Endothelial cell of umbilical vein (primary cell): ENCODE data around the gene PRMT2. TPM values are rescaled to one million over a fixed set of nuclear protein-coding genes. Genes with fewer than 3 reads are reported as not detected.

Source experiments
- BruUV-seq: library from RNA; stranded (reverse); fragments of 400-500 nt; replicated peaks from 2 replicates; lab custom pipeline; 2021; lab: Mats Ljungman, UMichigan
- CTCF ChIA-PET: fragments of 300-600, 350-600 bp; sonication (Branson Sonifier 250); formaldehyde crosslinking; loops from one replicate; lab custom pipeline; 2021; ENCODE audit warnings: antibody characterized with exemption, inconsistent platforms; lab: Charles Lee
- POLR2A ChIA-PET: fragments of 300-600, 350-600 bp; sonication (Branson Sonifier 250); formaldehyde crosslinking; loops from one replicate; lab custom pipeline; 2021; ENCODE audit warnings: antibody characterized with exemption, inconsistent platforms; lab: Charles Lee
- DNase-seq: peaks from one replicate; pipeline ENCODE4 v3.0.0-alpha.2; 2011; ENCODE audit warnings: low read depth, low spot score
- FAIRE-seq: peaks from 2 replicates; lab custom pipeline; 2011; peaks lifted over from hg19 to GRCh38; lab: Jason Lieb, UNC
- H2AFZ ChIP-seq: 2 replicates; pipeline ENCODE4 v1.6.0; 2012; ENCODE audit warnings: low read depth, low read length, control low read depth, inconsistent platforms
- H3K27ac ChIP-seq: 2 replicates; pipeline ENCODE4 v1.5.1; 2011; ENCODE audit warnings: low read depth, mild to moderate bottlenecking, control low read depth, low read length, moderate library complexity; ENCODE audit not compliant: insufficient read depth
- H3K27me3 ChIP-seq, 2 experiments: 2 replicates each; pipeline versions ENCODE4 v1.6.0 to v1.6.1; 2011; ENCODE audit warnings: low read length in 2 of 2, mixed read lengths in 1 of 2; ENCODE audit not compliant: control insufficient read depth in 2 of 2, insufficient read depth in 2 of 2
- H3K36me3 ChIP-seq, 2 experiments: 2 replicates in 1 of 2; 3 replicates in 1 of 2; pipeline ENCODE4 v1.5.1; 2011; ENCODE audit warnings: low read length in 2 of 2, mild to moderate bottlenecking in 1 of 2, moderate library complexity in 1 of 2; ENCODE audit not compliant: control insufficient read depth in 2 of 2, insufficient read depth in 2 of 2; ENCODE audit errors: extremely low read depth in 1 of 2
- H3K4me1 ChIP-seq: 3 replicates; pipeline ENCODE4 v1.5.1; 2011; ENCODE audit warnings: mild to moderate bottlenecking, low read length; ENCODE audit not compliant: control insufficient read depth, insufficient read depth; ENCODE audit errors: extremely low read depth
- H3K4me2 ChIP-seq: 2 replicates; pipeline ENCODE4 v1.6.1; 2011; ENCODE audit warnings: low read length, control low read depth, mixed read lengths; ENCODE audit not compliant: insufficient read depth
- H3K4me3 ChIP-seq, 3 experiments: fragments of 200-600 bp in 1 of 3; sonication (generic), shearing (Covaris generic) in 1 of 3; replicated peaks in 1 of 3; 2 replicates each; pipeline ENCODE4 v1.5.1; 2011 to 2016; ENCODE audit warnings: control low read depth in 3 of 3, low read length in 3 of 3, mild to moderate bottlenecking in 2 of 3, inconsistent platforms in 1 of 3, low read depth in 1 of 3, moderate library complexity in 1 of 3; ENCODE audit not compliant: insufficient read depth in 1 of 3
- H3K79me2 ChIP-seq: 2 replicates; pipeline ENCODE4 v1.6.0; 2012; ENCODE audit warnings: low read length, inconsistent platforms; ENCODE audit not compliant: control insufficient read depth, insufficient read depth
- H3K9ac ChIP-seq: replicated peaks from 2 replicates; pipeline ENCODE3; 2011; ENCODE audit warnings: low read length, control low read depth; ENCODE audit not compliant: insufficient read depth; ENCODE audit errors: extremely low read depth
- H3K9me1 ChIP-seq: replicated peaks from 3 replicates; pipeline ENCODE4 v1.6.0; 2011; ENCODE audit warnings: mild to moderate bottlenecking, low read length; ENCODE audit not compliant: control insufficient read depth, insufficient read depth; ENCODE audit errors: extremely low read depth
- H3K9me3 ChIP-seq: replicated peaks from 2 replicates; pipeline ENCODE4 v1.5.1; 2012; ENCODE audit warnings: low read length, inconsistent platforms; ENCODE audit not compliant: control insufficient read depth, insufficient read depth
- H4K20me1 ChIP-seq: replicated peaks from 2 replicates; pipeline ENCODE3; 2011; ENCODE audit warnings: mild to moderate bottlenecking, low read length; ENCODE audit not compliant: control insufficient read depth, insufficient read depth; ENCODE audit errors: extremely low read depth
- CTCF ChIP-seq, 2 donors: IDR thresholded peaks; 1 replicate in 1 of 2; 2 replicates in 1 of 2; pipeline ENCODE4 v1.5.1; 2011; ENCODE audit warnings: low read length in 2 of 2, mild to moderate bottlenecking in 2 of 2, moderate library complexity in 2 of 2, control low read depth in 1 of 2, inconsistent platforms in 1 of 2, low read depth in 1 of 2; ENCODE audit not compliant: insufficient read depth in 1 of 2; ENCODE audit errors: extremely low read depth in 1 of 2
- EZH2 ChIP-seq: IDR thresholded peaks from 2 replicates; pipeline ENCODE4 v1.6.1; 2012; ENCODE audit warnings: borderline replicate concordance, low read depth, mild to moderate bottlenecking, moderate library complexity, low read length, inconsistent platforms; ENCODE audit not compliant: severe bottlenecking
- FOS ChIP-seq: IDR thresholded peaks from 2 replicates; pipeline ENCODE4 v1.6.1; 2011; ENCODE audit warnings: mild to moderate bottlenecking, low read length, moderate library complexity, borderline replicate concordance; ENCODE audit not compliant: insufficient read depth
- GATA2 ChIP-seq: IDR thresholded peaks from 2 replicates; pipeline ENCODE4 v1.7.0; 2011; ENCODE audit warnings: low read depth, mild to moderate bottlenecking, moderate library complexity, mixed read lengths, low read length; ENCODE audit not compliant: insufficient read length, insufficient read depth
- JUN ChIP-seq: IDR thresholded peaks from 2 replicates; pipeline ENCODE4 v1.6.1; 2011; ENCODE audit warnings: borderline replicate concordance, low read depth; ENCODE audit not compliant: insufficient read length, insufficient read depth
- MAX ChIP-seq: IDR thresholded peaks from 2 replicates; pipeline ENCODE4 v1.6.1; 2011; ENCODE audit not compliant: insufficient read depth, insufficient read length
- MYC ChIP-seq: IDR thresholded peaks from one replicate; pipeline ENCODE4 v1.6.1; 2011; ENCODE audit warnings: mild to moderate bottlenecking, low read depth, low read length
- POLR2AphosphoS5 ChIP-seq: IDR thresholded peaks from 2 replicates; pipeline ENCODE4 v1.6.1; 2012; ENCODE audit warnings: low read depth, mild to moderate bottlenecking, control low read depth, low read length, moderate library complexity; ENCODE audit not compliant: insufficient read depth
- dilution Hi-C: fragments of 300-500 bp; cut with MboI; formaldehyde crosslinking; loops from one replicate; pipeline ENCODE4 v1.15.0; 2019; ENCODE audit warnings: low sequenced_read_pairs; ENCODE audit not compliant: extremely low pct_ligation_motif_present
- intact Hi-C: fragments of 100-400 bp; cut with micrococcal nuclease; formaldehyde crosslinking; loops from one replicate; pipeline ENCODE4 v1.10.0; 2022
- polyA plus RNA-seq, 4 experiments: library from polyadenylated mRNA; depleted of rRNA in 3 of 4; stranded (reverse) in 3 of 4; unstranded in 1 of 4; fragments of >200 nt; gene quantifications; 2 replicates each; pipeline versions ENCODE4 v1.2.1 to v1.2.3, GENCODE V29; 2011 to 2012; ENCODE audit warnings: missing spikeins in 1 of 4
- total RNA-seq: library from RNA; stranded (reverse); gene quantifications from 2 replicates; pipeline ENCODE4 v1.2.3, GENCODE V29; 2021

PRMT2 gene
- total and polyA plus RNA-seq, 2 donors (not counting 3 experiments of a cell fraction or from before 2014, with no cell fraction given): 125 to 193 TPM

GRCh38 chr21:46660505-46660904 lies 25.0 kb downstream of the PRMT2 start:
- Histone ChIP-seq H3K79me2 (no peaks in the 10 kb centered on the region), H3K4me2 (no peak overlapping the region), H3K27me3 (no peaks in the 10 kb centered on the region), H3K9me1 (no peaks in the 10 kb centered on the region), H3K4me3 (no peak overlapping the region), H4K20me1 (no peaks in the 10 kb centered on the region), H2AFZ (no peak overlapping the region), H3K9ac (no peak overlapping the region), H3K27ac (no peak overlapping the region), H3K36me3 (peaks cover 7 to 13% of the 10 kb centered on the region in 2 experiments), H3K9me3 (no peaks in the 10 kb centered on the region), H3K4me1 (no peaks in the 10 kb centered on the region)
- intact Hi-C loops (no loop called here), dilution Hi-C loops (no loop called here)
- ChIA-PET CTCF (interaction anchor here (1.1 kb wide), 1 partner anchor 9 kb away, joined by 6 read pairs; no protein-coding TSS in a partner anchor), POLR2A (no interaction called here)
- BruUV-seq: no TSS peak
- no peak for DNase-seq
- TF ChIP-seq GATA2: no peak
- no peak for TF ChIP-seq MAX
- TF ChIP-seq EZH2: no peak
- no peak for TF ChIP-seq POLR2AphosphoS5
- TF ChIP-seq MYC: no peak
- no peak for TF ChIP-seq FOS
- TF ChIP-seq JUN: no peak
- FAIRE-seq: no peak

GRCh38 chr21:46661211-46661625 lies 25.7 kb downstream of the PRMT2 start:
- H3K4me1 ChIP-seq: no peaks in the 10 kb centered on the region
- intact Hi-C loops (no loop called here), dilution Hi-C loops (no loop called here)
- DNase-seq (peak; percentile 32), FAIRE-seq (peak; percentile 52)
- H3K9ac ChIP-seq: no peak overlapping the region
- H3K4me2 ChIP-seq: peak overlapping the region; percentile 55
- no peaks in the 10 kb centered on the region for H4K20me1 ChIP-seq
- no peaks in the 10 kb centered on the region for H3K9me3 ChIP-seq
- no TSS peak for BruUV-seq
- TF ChIP-seq CTCF (IDR thresholded peaks at IDR 0.05; ENCODE audit: extremely low read depth in 1 of 2, insufficient read depth in 1 of 2, low read depth in 1 of 2, low read length in 2 of 2): peak; percentile 64 to 88
- no peak for TF ChIP-seq POLR2AphosphoS5
- CTCF ChIA-PET: interaction anchor here (0.9 to 1.5 kb wide), 6 partner anchors 8 to 154 kb away, joined by 3 to 6 read pairs (median 4); no protein-coding TSS in a partner anchor
- H3K79me2 ChIP-seq: no peaks in the 10 kb centered on the region
- H3K9me1 ChIP-seq: no peaks in the 10 kb centered on the region
- H3K4me3 ChIP-seq: no peak overlapping the region
- peaks cover 7 to 13% of the 10 kb centered on the region in 2 experiments for H3K36me3 ChIP-seq
- H2AFZ ChIP-seq: no peak overlapping the region
- POLR2A ChIA-PET: interaction anchor here (0.6 kb wide), 1 partner anchor 26 kb away, joined by 4 read pairs; the partner anchor contains the start of gene PRMT2
- H3K27me3 ChIP-seq: no peaks in the 10 kb centered on the region
- no peak overlapping the region for H3K27ac ChIP-seq
